Stimulated activated CD4-positive, alpha-beta T cell treated with anti-CD3 and anti-CD28 coated beads, Interleukin-12 subunit alpha, Interleukin-12 subunit beta, amount 100 ng/mL, for 4 hours (primary cell): Measurements from ENCODE around the gene LARP4B.

Source experiments
- DNase-seq: peaks from one replicate; pipeline ENCODE4 v3.0.0-alpha.2; 2020

LARP4B gene

GRCh38 chr10:822197-822596, 109.3 kb downstream of the LARP4B start:
- DNase-seq: no peak

- DNase-seq: no peak
These were observed 110.2 kb downstream of the LARP4B start for GRCh38 chr10:821322-821721.

- DNase-seq: no peak
These were observed 111.7 kb downstream of the LARP4B start for GRCh38 chr10:819816-820215.

- no peak for DNase-seq
These were observed 112.2 kb downstream of the LARP4B start for GRCh38 chr10:819326-819725.

GRCh38 chr10:818526-819220, 112.8 kb downstream of the LARP4B start:
- DNase-seq: no peak

- DNase-seq: no peak
These were observed 113.5 kb downstream of the LARP4B start for GRCh38 chr10:818010-818409.

GRCh38 chr10:817371-817770, 114.1 kb downstream of the LARP4B start:
- DNase-seq: no peak

- DNase-seq: no peak
These were observed 114.5 kb downstream of the LARP4B start for GRCh38 chr10:816958-817357.

- no peak for DNase-seq
These were observed 115.4 kb downstream of the LARP4B start for GRCh38 chr10:816091-816477.

- no peak for DNase-seq
These were observed 116.0 kb downstream of the LARP4B start for GRCh38 chr10:815338-816090.

GRCh38 chr10:814536-815302, 116.8 kb downstream of the LARP4B start:
- DNase-seq: no peak

GRCh38 chr10:813286-813685, 118.2 kb downstream of the LARP4B start:
- DNase-seq: no peak

- no peak for DNase-seq
These were observed 118.7 kb downstream of the LARP4B start for GRCh38 chr10:812787-813186.

GRCh38 chr10:811379-812175, 119.9 kb downstream of the LARP4B start:
- DNase-seq: no peak

- no peak for DNase-seq
These were observed 121.1 kb downstream of the LARP4B start for GRCh38 chr10:810351-810846.

- no peak for DNase-seq
These were observed 121.7 kb downstream of the LARP4B start for GRCh38 chr10:809671-810350.

GRCh38 chr10:807958-808353, 123.5 kb downstream of the LARP4B start:
- DNase-seq: no peak

GRCh38 chr10:807163-807957, 124.1 kb downstream of the LARP4B start:
- no peak for DNase-seq

GRCh38 chr10:806451-807162, 124.9 kb downstream of the LARP4B start:
- DNase-seq: no peak

- DNase-seq: no peak
These were observed 125.7 kb downstream of the LARP4B start for GRCh38 chr10:805620-806305.
